Mammary epithelial cell (primary cell): ENCODE results near the gene NEU1.
"Not testable (repeated sequence)": the region's sequence is repeated elsewhere in the genome, so short reads cannot be mapped to it uniquely, and the experiment has no call there.

Experiments used
- CTCF ChIP-seq, 2 donors: IDR thresholded peaks in 1 of 2; conservative IDR thresholded peaks in 1 of 2; 2 replicates each; pipeline ENCODE4 v1.5.1; 2011 to 2012; ENCODE audit warnings: inconsistent platforms in 2 of 2, low read length in 2 of 2, mild to moderate bottlenecking in 2 of 2, control low read depth in 1 of 2, low read depth in 1 of 2; ENCODE audit not compliant: insufficient read depth in 1 of 2; ENCODE audit errors: extremely low read depth in 1 of 2
- EZH2 ChIP-seq: IDR thresholded peaks from 2 replicates; pipeline ENCODE4 v1.6.1; 2012; ENCODE audit warnings: low read length, inconsistent platforms, borderline replicate concordance

GRCh38 chr6:31808599-31808998 lies 54.0 kb downstream of the NEU1 start:
- not testable (repeated sequence) for TF ChIP-seq EZH2; CTCF (conservative IDR thresholded peaks at IDR 0.05 in 1 of 2, IDR thresholded peaks at IDR 0.05 in 1 of 2; ENCODE audit: extremely low read depth in 1 of 2, insufficient read depth in 1 of 2, low read depth in 1 of 2, low read length in 2 of 2)
